Measurements from ENCODE around the gene HNRNPH2. TPM values are rescaled to one million over a fixed set of nuclear protein-coding genes. Genes with fewer than 3 reads are reported as not detected.

HNRNPH2 gene
- total and polyA plus RNA-seq, 9 donors, result 46.4 to 79.6 (median 63.3) TPM

- no peaks in the 10 kb centered on the region for H3K36me3 ChIP-seq
- no peak for TF ChIP-seq EP300 (IDR thresholded peaks at IDR 0.05)
- TF ChIP-seq CTCF (IDR thresholded peaks at IDR 0.05), result no peak
- no peak for TF ChIP-seq POLR2A (IDR thresholded peaks at IDR 0.05)
- intact Hi-C loops (cut with DNase I), result loop anchor here in 1 of 4 donors (5.0 to 10.0 kb wide), 2 partner anchors 68 to 381 kb away; partner anchors contain the start of gene ARMCX4
Measured at GRCh38 chrX:101416691-101417090, 8.7 kb downstream of the HNRNPH2 start.

DNA sequence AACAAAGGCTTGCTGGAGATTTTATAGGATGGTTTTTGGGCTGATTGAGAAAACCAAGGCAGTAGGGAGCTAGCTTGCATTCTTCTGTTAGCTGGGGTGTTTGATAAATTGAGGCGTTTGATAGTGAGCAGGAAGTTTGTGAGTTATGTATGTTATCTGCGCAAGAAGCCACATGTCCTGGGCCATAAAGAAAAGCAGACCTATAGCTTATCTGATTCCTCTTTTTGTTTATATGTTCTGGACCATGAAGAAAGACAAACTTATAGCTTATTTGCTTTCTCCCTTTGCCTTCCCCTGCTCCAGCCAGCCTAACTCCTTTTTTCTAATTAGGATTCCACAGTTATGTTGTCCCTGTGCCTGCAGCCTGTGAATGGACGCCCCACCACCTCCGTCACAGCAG, 9.2 kb downstream of the HNRNPH2 start:
- no peaks in the 10 kb centered on the region for H3K27me3 ChIP-seq
- H3K27ac ChIP-seq, result peak overlapping the region in 1 of 2 donors; percentile 93
- H3K36me3 ChIP-seq, result no peaks in the 10 kb centered on the region
- no peak for DNase-seq
- 56 to 59% (median 56%) methylated on average over 4 of the region's 4 CpGs for WGBS, 3 donors
- peaks cover 4% of the 10 kb centered on the region for H3K4me1 ChIP-seq (ENCODE audit: insufficient read depth)
- intact Hi-C loops (cut with DNase I), result loop anchor here in 1 of 4 donors (5.0 to 10.0 kb wide), 2 partner anchors 68 to 380 kb away; partner anchors contain the start of gene ARMCX4
- no peaks in the 10 kb centered on the region for H3K9me3 ChIP-seq
- H3K4me3 ChIP-seq, result no peak overlapping the region
- no peak for TF ChIP-seq EP300 (IDR thresholded peaks at IDR 0.05)
- TF ChIP-seq CTCF (IDR thresholded peaks at IDR 0.05), result no peak
- no peak for TF ChIP-seq POLR2A (IDR thresholded peaks at IDR 0.05)

More at GRCh38 chrX:101416691-101417090, 8.7 kb downstream of the HNRNPH2 start:
- Histone ChIP-seq H3K9me3 (no peaks in the 10 kb centered on the region), H3K27ac (peak overlapping the region in 1 of 2 donors; percentile 93), H3K4me3 (no peak overlapping the region), H3K27me3 (no peaks in the 10 kb centered on the region), H3K4me1 (ENCODE audit: insufficient read depth) (peaks cover 6% of the 10 kb centered on the region)
- no peak for DNase-seq
- WGBS, 3 donors, result 62 to 73% (median 68%) methylated on average over 7 of the region's 7 CpGs

GRCh38 chrX:101417981-101418841, 10.2 kb downstream of the HNRNPH2 start:
- Histone ChIP-seq H3K4me1 (ENCODE audit: insufficient read depth) (peaks cover 4% of the 10 kb centered on the region), H3K4me3 (peak overlapping the region; percentile 55), H3K27me3 (no peaks in the 10 kb centered on the region), H3K9me3 (no peaks in the 10 kb centered on the region), H3K27ac (peak overlapping the region; percentile 93 to 94), H3K36me3 (no peaks in the 10 kb centered on the region)
- intact Hi-C loops (cut with DNase I), result loop anchor here in 1 of 4 donors (5.0 to 10.0 kb wide), 2 partner anchors 67 to 379 kb away; partner anchors contain the start of gene ARMCX4
- TF ChIP-seq CTCF (IDR thresholded peaks at IDR 0.05) (no peak), POLR2A (IDR thresholded peaks at IDR 0.05) (no peak), EP300 (IDR thresholded peaks at IDR 0.05) (no peak)
- DNase-seq, result peak; percentile 58 to 77 (median 68)
- WGBS, 3 donors, result 19 to 33% (median 30%) methylated on average over 52 to 56 of the region's 56 CpGs

- TF ChIP-seq EP300 (IDR thresholded peaks at IDR 0.05) (no peak), CTCF (IDR thresholded peaks at IDR 0.05) (no peak), POLR2A (IDR thresholded peaks at IDR 0.05) (no peak)
- H3K36me3 ChIP-seq, result no peaks in the 10 kb centered on the region
- H3K9me3 ChIP-seq, result no peaks in the 10 kb centered on the region
- H3K27me3 ChIP-seq, result no peaks in the 10 kb centered on the region
- H3K4me3 ChIP-seq, result no peak overlapping the region
- intact Hi-C loops (cut with DNase I), result loop anchor here in 1 of 4 donors (5.0 to 10.0 kb wide), 2 partner anchors 65 to 378 kb away; partner anchors contain the start of gene ARMCX4
- H3K27ac ChIP-seq, result peak overlapping the region in 1 of 2 donors; percentile 93
- DNase-seq, result no peak
- H3K4me1 ChIP-seq (ENCODE audit: insufficient read depth), result peaks cover 4% of the 10 kb centered on the region
- WGBS, 3 donors, result 49 to 67% (median 66%) methylated on average over 2 of the region's 2 CpGs
Measured at GRCh38 chrX:101419489-101419888, 11.5 kb downstream of the HNRNPH2 start.
